T-helper 1 cell treated with Interleukin-12 subunit alpha and Interleukin-12 subunit beta and Interleukin-4 antibody, amounts not matched to agents 30 ng/mL and 1 ng/mL, for 36 hours (primary cell): ENCODE measurements around the gene DVL1. TPM values are rescaled to one million over a fixed set of nuclear protein-coding genes. Genes with fewer than 3 reads are reported as not detected.

Experiments used
- intact Hi-C: fragments of 100-400 bp; cut with micrococcal nuclease; formaldehyde crosslinking; loops from one replicate; pipeline ENCODE4 v1.15.1; 2024
- total RNA-seq: library from RNA; stranded (reverse); gene quantifications from 2 replicates; pipeline ENCODE4 v1.2.3, GENCODE V29; 2022

Gene DVL1
- total RNA-seq, 1 donor from 2014 or later = 43.8 TPM

- intact Hi-C loops = no loop called here
Observed at GRCh38 chr1:1342061-1342562, 7.1 kb downstream of the DVL1 start.

- intact Hi-C loops = no loop called here
Observed at GRCh38 chr1:1341549-1342021, 7.6 kb downstream of the DVL1 start.

GRCh38 chr1:1340791-1341548 lies 8.2 kb downstream of the DVL1 start:
- intact Hi-C loops = no loop called here

GRCh38 chr1:1340185-1340584 lies 9.0 kb downstream of the DVL1 start:
- intact Hi-C loops = no loop called here

GRCh38 chr1:1338278-1338677 lies 10.9 kb downstream of the DVL1 start:
- intact Hi-C loops = no loop called here

- intact Hi-C loops = no loop called here
Observed at GRCh38 chr1:1337793-1338147, 11.4 kb downstream of the DVL1 start.

GRCh38 chr1:1336931-1337792 lies 12.1 kb downstream of the DVL1 start:
- intact Hi-C loops = no loop called here

GRCh38 chr1:1336446-1336845 lies 12.8 kb downstream of the DVL1 start:
- intact Hi-C loops = no loop called here

- intact Hi-C loops = no loop called here
Observed at GRCh38 chr1:1335792-1336248, 13.4 kb downstream of the DVL1 start.

- intact Hi-C loops = no loop called here
Observed at GRCh38 chr1:1335283-1335682, 13.9 kb downstream of the DVL1 start.

GRCh38 chr1:1334835-1335234 lies 14.4 kb downstream of the DVL1 start:
- intact Hi-C loops = no loop called here

GRCh38 chr1:1333551-1334241 lies 15.5 kb downstream of the DVL1 start:
- intact Hi-C loops = no loop called here

- intact Hi-C loops = no loop called here
Observed at GRCh38 chr1:1332774-1333480, 16.3 kb downstream of the DVL1 start.

- intact Hi-C loops = no loop called here
Observed at GRCh38 chr1:1332031-1332755, 17.0 kb downstream of the DVL1 start.

- intact Hi-C loops = no loop called here
Observed at GRCh38 chr1:1331068-1331965, 17.9 kb downstream of the DVL1 start, which contains the start of gene TAS1R3. TAS1R3 (plus strand) TSS chr1:1331280; CDS start chr1:1331346, 66 bp downstream.

GRCh38 chr1:1330366-1331067 lies 18.7 kb downstream of the DVL1 start:
- intact Hi-C loops = no loop called here

GRCh38 chr1:1329304-1330210 lies 19.7 kb downstream of the DVL1 start:
- intact Hi-C loops = no loop called here
